HL-60 (cell line): ENCODE results near the gene RALY.

Experiments
- DNase-seq, 2 experiments: peaks; one replicate each; pipeline ENCODE4 v3.0.0-alpha.2; 2010 to 2020; ENCODE audit warnings: low read depth in 1 of 2, low spot score in 1 of 2
- H3K27ac ChIP-seq: fragments of 250-450 bp; sonication (Bioruptor Pico); replicated peaks from 2 replicates; pipeline ENCODE4 v1.5.1; 2020; ENCODE audit warnings: mild to moderate bottlenecking, moderate library complexity
- H3K27me3 ChIP-seq: fragments of 250-450 bp; sonication (Bioruptor Pico); 2 replicates; pipeline ENCODE4 v1.5.1; 2021; ENCODE audit warnings: mild to moderate bottlenecking, moderate library complexity; ENCODE audit not compliant: insufficient read depth, poor library complexity, severe bottlenecking
- H3K4me3 ChIP-seq: replicated peaks from 2 replicates; pipeline ENCODE4 v1.5.1; 2011; ENCODE audit warnings: mild to moderate bottlenecking, control low read depth, low read length; ENCODE audit not compliant: insufficient read depth
- CTCF ChIP-seq: IDR thresholded peaks from one replicate; pipeline ENCODE4 v1.5.1; 2011; ENCODE audit warnings: low read length, control low read depth, inconsistent platforms; ENCODE audit not compliant: insufficient read depth
- GABPA ChIP-seq: IDR thresholded peaks from 2 replicates; pipeline ENCODE4 v1.6.1; 2012; ENCODE audit warnings: low read depth
- POLR2AphosphoS5 ChIP-seq: IDR thresholded peaks from 2 replicates; pipeline ENCODE4 v1.6.1; 2012; ENCODE audit warnings: low read depth
- REST ChIP-seq: IDR thresholded peaks from 2 replicates; pipeline ENCODE4 v1.6.1; 2012; ENCODE audit warnings: low read depth; ENCODE audit not compliant: insufficient replicate concordance
- SPI1 ChIP-seq: IDR thresholded peaks from 2 replicates; pipeline ENCODE4 v1.6.1; 2012; ENCODE audit warnings: low read depth, mild to moderate bottlenecking, borderline replicate concordance

Gene RALY

GRCh38 chr20:33970229-33970628 lies 23.5 kb upstream of the RALY start:
- no peak for DNase-seq

GRCh38 chr20:33971147-33971975 lies 22.4 kb upstream of the RALY start:
- no peak overlapping the region for H3K4me3 ChIP-seq
- TF ChIP-seq GABPA: no peak
- no peak for TF ChIP-seq CTCF
- TF ChIP-seq REST: no peak
- no peak for TF ChIP-seq SPI1
- TF ChIP-seq POLR2AphosphoS5: no peak
- H3K27ac ChIP-seq: no peak overlapping the region
- no peak for DNase-seq
- no peaks in the 10 kb centered on the region for H3K27me3 ChIP-seq

More at GRCh38 chr20:33970229-33970628, 23.5 kb upstream of the RALY start:
- Histone ChIP-seq H3K4me3 (no peak overlapping the region), H3K27ac (no peak overlapping the region), H3K27me3 (no peaks in the 10 kb centered on the region)
- no peak for TF ChIP-seq SPI1
- no peak for TF ChIP-seq GABPA
- no peak for TF ChIP-seq REST
- TF ChIP-seq POLR2AphosphoS5: no peak
- no peak for TF ChIP-seq CTCF

GRCh38 chr20:33976959-33977358 lies 16.8 kb upstream of the RALY start:
- H3K27ac ChIP-seq: no peak overlapping the region
- no peaks in the 10 kb centered on the region for H3K27me3 ChIP-seq
- TF ChIP-seq SPI1 (no peak), GABPA (no peak), REST (no peak), POLR2AphosphoS5 (no peak), CTCF (no peak)
- no peak for DNase-seq
- H3K4me3 ChIP-seq: no peak overlapping the region
